Glutamatergic neuron (in vitro differentiated cells): ENCODE results near the gene TMEM185B. TPM values are rescaled to one million over a fixed set of nuclear protein-coding genes. Genes with fewer than 3 reads are reported as not detected.

Experiments
- DNase-seq: peaks from one replicate; pipeline ENCODE4 v3.0.0; 2022
- H3K27ac Mint-ChIP-seq: one replicate; pipeline ENCODE4 v1.8.0; 2020; ENCODE audit warnings: mild to moderate bottlenecking, mixed read lengths, inconsistent platforms; ENCODE audit not compliant: unreplicated experiment
- H3K27me3 Mint-ChIP-seq: one replicate; pipeline ENCODE4 v1.8.0; 2020; ENCODE audit warnings: mild to moderate bottlenecking, moderate library complexity, mixed read lengths, inconsistent platforms; ENCODE audit not compliant: unreplicated experiment
- H3K36me3 Mint-ChIP-seq: one replicate; pipeline ENCODE4 v1.8.0; 2020; ENCODE audit warnings: mild to moderate bottlenecking, mixed read lengths, inconsistent platforms; ENCODE audit not compliant: unreplicated experiment
- H3K4me1 Mint-ChIP-seq: one replicate; pipeline ENCODE4 v1.8.0; 2020; ENCODE audit warnings: mild to moderate bottlenecking, low read depth, mixed read lengths, inconsistent platforms; ENCODE audit not compliant: unreplicated experiment
- H3K4me3 Mint-ChIP-seq: one replicate; pipeline ENCODE4 v1.8.0; 2020; ENCODE audit warnings: mild to moderate bottlenecking, mixed read lengths, inconsistent platforms; ENCODE audit not compliant: unreplicated experiment
- H3K9me3 Mint-ChIP-seq: one replicate; pipeline ENCODE4 v1.8.0; 2020; ENCODE audit warnings: mild to moderate bottlenecking, moderate library complexity, mixed read lengths, inconsistent platforms; ENCODE audit not compliant: unreplicated experiment
- CTCF ChIP-seq: fragments of 200-600 bp; sonication (generic); IDR thresholded peaks from one replicate; pipeline ENCODE4 v1.5.0; 2021; ENCODE audit not compliant: partially characterized antibody, unreplicated experiment
- total RNA-seq: library from RNA; stranded (reverse); fragmentation: NEBNext Ultra II Directional; extraction: Animal tissue kit (Norgen Biotek cat#: 25700); gene quantifications from one replicate; pipeline ENCODE4 v1.2.1, GENCODE V29; 2021; ENCODE audit not compliant: unreplicated experiment

The TMEM185B gene
- total RNA-seq, 1 donor from 2014 or later = 12.3 TPM

GRCh38 chr2:120192280-120192679 lies 30.9 kb downstream of the TMEM185B start:
- no peak overlapping the region for H3K27ac Mint-ChIP-seq
- no peak for TF ChIP-seq CTCF
- H3K4me3 Mint-ChIP-seq = no peak overlapping the region

GRCh38 chr2:120189189-120189588 lies 34.0 kb downstream of the TMEM185B start:
- Mint-ChIP-seq H3K4me3 (no peak overlapping the region), H3K27ac (no peak overlapping the region), H3K27me3 (peaks cover 4% of the 10 kb centered on the region), H3K4me1 (no peaks in the 10 kb centered on the region), H3K9me3 (peaks cover 9% of the 10 kb centered on the region), H3K36me3 (peaks cover 17% of the 10 kb centered on the region)
- TF ChIP-seq CTCF = no peak
- DNase-seq = no peak

More at GRCh38 chr2:120192280-120192679, 30.9 kb downstream of the TMEM185B start:
- H3K36me3 Mint-ChIP-seq = peaks cover 7% of the 10 kb centered on the region
- H3K27me3 Mint-ChIP-seq = no peaks in the 10 kb centered on the region
- H3K9me3 Mint-ChIP-seq = peaks cover 7% of the 10 kb centered on the region
- DNase-seq = no peak
- H3K4me1 Mint-ChIP-seq = no peaks in the 10 kb centered on the region

- Mint-ChIP-seq H3K27ac (no peak overlapping the region), H3K4me3 (no peak overlapping the region), H3K9me3 (peaks cover 2% of the 10 kb centered on the region), H3K36me3 (peaks cover 10% of the 10 kb centered on the region), H3K4me1 (no peaks in the 10 kb centered on the region), H3K27me3 (peaks cover 4% of the 10 kb centered on the region)
- TF ChIP-seq CTCF = no peak
- DNase-seq = no peak
These were observed 41.1 kb downstream of the TMEM185B start for GRCh38 chr2:120182019-120182560.

GRCh38 chr2:120180066-120180465 lies 43.1 kb downstream of the TMEM185B start:
- no peak for DNase-seq
- peaks cover under 1% of the 10 kb centered on the region for H3K9me3 Mint-ChIP-seq
- H3K4me3 Mint-ChIP-seq = no peak overlapping the region
- no peak for TF ChIP-seq CTCF
- H3K27ac Mint-ChIP-seq = no peak overlapping the region
- no peaks in the 10 kb centered on the region for H3K27me3 Mint-ChIP-seq
- H3K36me3 Mint-ChIP-seq = peaks cover 4% of the 10 kb centered on the region
- no peaks in the 10 kb centered on the region for H3K4me1 Mint-ChIP-seq

- Mint-ChIP-seq H3K9me3 (no peaks in the 10 kb centered on the region), H3K4me3 (no peak overlapping the region), H3K36me3 (no peaks in the 10 kb centered on the region)
These were observed 43.8 kb downstream of the TMEM185B start for GRCh38 chr2:120179396-120179795.

More at GRCh38 chr2:120179396-120179795, 43.8 kb downstream of the TMEM185B start:
- no peak for DNase-seq
- TF ChIP-seq CTCF = no peak
- Mint-ChIP-seq H3K27me3 (no peaks in the 10 kb centered on the region), H3K4me1 (peaks cover 3% of the 10 kb centered on the region), H3K27ac (no peak overlapping the region)
